Endothelial cell (in vitro differentiated cells): ENCODE data around the gene GALNT3. TPM values are rescaled to one million over a fixed set of nuclear protein-coding genes. Genes with fewer than 3 reads are reported as not detected.

Source experiments
- DNase-seq: peaks from one replicate; pipeline ENCODE4 v3.0.0; 2021; ENCODE audit warnings: low spot score
- H3K27ac Mint-ChIP-seq: one replicate; pipeline ENCODE4 v1.8.0; 2021; ENCODE audit warnings: mixed read lengths, inconsistent platforms; ENCODE audit not compliant: unreplicated experiment
- H3K27me3 Mint-ChIP-seq: one replicate; pipeline ENCODE4 v1.8.0; 2021; ENCODE audit warnings: mild to moderate bottlenecking, moderate library complexity, mixed read lengths, inconsistent platforms; ENCODE audit not compliant: unreplicated experiment
- H3K36me3 Mint-ChIP-seq: one replicate; pipeline ENCODE4 v1.8.0; 2021; ENCODE audit warnings: mild to moderate bottlenecking, low read depth, mixed read lengths, inconsistent platforms; ENCODE audit not compliant: unreplicated experiment
- H3K4me1 Mint-ChIP-seq: one replicate; pipeline ENCODE4 v1.8.0; 2021; ENCODE audit warnings: mild to moderate bottlenecking, mixed read lengths, inconsistent platforms; ENCODE audit not compliant: unreplicated experiment
- H3K4me3 Mint-ChIP-seq: one replicate; pipeline ENCODE4 v1.8.0; 2021; ENCODE audit warnings: mild to moderate bottlenecking, mixed read lengths, inconsistent platforms; ENCODE audit not compliant: unreplicated experiment
- H3K9me3 Mint-ChIP-seq: one replicate; pipeline ENCODE4 v1.8.0; 2021; ENCODE audit warnings: mixed read lengths, inconsistent platforms; ENCODE audit not compliant: unreplicated experiment
- total RNA-seq: library from RNA; stranded (reverse); fragmentation: NEBNext Ultra II Directional; extraction: Animal tissue kit (Norgen Biotek cat#: 25700); gene quantifications from one replicate; pipeline ENCODE4 v1.2.1, GENCODE V29; 2021; ENCODE audit not compliant: unreplicated experiment
- TF ChIP-seq, protein P1 (sequence below): fragments of 200-600 bp; sonication (generic); IDR thresholded peaks from one replicate; pipeline ENCODE4 v1.5.0; 2021; ENCODE audit warnings: antibody characterized with exemption; ENCODE audit not compliant: unreplicated experiment

GALNT3 gene
- total RNA-seq, 1 donor from 2014 or later, result 3.6 TPM

DNA sequence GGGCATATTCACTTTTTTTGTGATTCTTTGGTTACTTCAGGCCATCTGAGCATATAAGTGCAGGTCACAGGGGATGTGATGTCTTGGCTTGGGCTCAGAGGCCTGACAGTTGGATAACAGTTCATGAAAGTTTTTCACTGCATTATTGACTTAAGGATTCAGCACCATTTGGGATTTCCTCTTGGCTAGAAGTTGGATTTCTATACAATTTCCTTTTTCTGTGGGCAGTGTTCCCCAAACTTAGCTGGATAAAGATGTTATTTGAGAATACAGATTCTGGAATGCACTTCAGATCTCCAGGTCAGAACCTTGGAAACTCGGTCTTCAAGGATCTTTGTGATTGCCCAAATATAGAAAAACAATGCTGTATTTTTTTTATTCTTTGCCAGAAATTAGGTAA lies 78.0 kb downstream of the GALNT3 start:
- peaks cover 4% of the 10 kb centered on the region for H3K4me1 Mint-ChIP-seq
- no peaks in the 10 kb centered on the region for H3K9me3 Mint-ChIP-seq
- H3K27me3 Mint-ChIP-seq, result no peaks in the 10 kb centered on the region
- DNase-seq, result no peak
- H3K27ac Mint-ChIP-seq, result no peak overlapping the region
- H3K36me3 Mint-ChIP-seq, result no peaks in the 10 kb centered on the region
- TF ChIP-seq, protein P1, sequence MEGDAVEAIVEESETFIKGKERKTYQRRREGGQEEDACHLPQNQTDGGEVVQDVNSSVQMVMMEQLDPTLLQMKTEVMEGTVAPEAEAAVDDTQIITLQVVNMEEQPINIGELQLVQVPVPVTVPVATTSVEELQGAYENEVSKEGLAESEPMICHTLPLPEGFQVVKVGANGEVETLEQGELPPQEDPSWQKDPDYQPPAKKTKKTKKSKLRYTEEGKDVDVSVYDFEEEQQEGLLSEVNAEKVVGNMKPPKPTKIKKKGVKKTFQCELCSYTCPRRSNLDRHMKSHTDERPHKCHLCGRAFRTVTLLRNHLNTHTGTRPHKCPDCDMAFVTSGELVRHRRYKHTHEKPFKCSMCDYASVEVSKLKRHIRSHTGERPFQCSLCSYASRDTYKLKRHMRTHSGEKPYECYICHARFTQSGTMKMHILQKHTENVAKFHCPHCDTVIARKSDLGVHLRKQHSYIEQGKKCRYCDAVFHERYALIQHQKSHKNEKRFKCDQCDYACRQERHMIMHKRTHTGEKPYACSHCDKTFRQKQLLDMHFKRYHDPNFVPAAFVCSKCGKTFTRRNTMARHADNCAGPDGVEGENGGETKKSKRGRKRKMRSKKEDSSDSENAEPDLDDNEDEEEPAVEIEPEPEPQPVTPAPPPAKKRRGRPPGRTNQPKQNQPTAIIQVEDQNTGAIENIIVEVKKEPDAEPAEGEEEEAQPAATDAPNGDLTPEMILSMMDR, result no peak
- no peak overlapping the region for H3K4me3 Mint-ChIP-seq

DNA sequence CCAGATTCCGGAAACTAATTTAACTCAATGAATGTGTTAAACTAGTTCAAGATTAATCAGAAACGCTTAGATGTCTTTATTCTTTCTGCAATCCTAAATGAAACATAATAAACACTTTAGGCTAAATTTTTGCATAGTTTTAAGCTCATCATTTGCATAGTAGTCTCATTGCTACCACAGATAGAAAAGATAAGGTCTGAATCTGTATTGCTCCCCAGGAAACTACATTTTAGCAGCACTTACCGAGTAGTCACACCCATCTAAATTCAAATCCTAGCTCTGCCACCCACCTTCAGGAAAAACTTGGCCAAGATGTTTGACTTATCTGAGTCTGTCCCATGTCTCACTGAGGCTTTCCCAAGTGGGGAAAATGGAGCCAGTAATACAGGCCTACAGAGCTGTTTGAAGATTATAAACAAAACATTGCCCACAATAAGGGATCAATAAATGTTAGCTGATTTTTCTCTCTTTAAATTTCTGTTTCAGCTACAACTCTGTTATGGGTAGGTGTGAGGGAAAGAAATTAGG lies 87.0 kb downstream of the GALNT3 start:
- Mint-ChIP-seq H3K4me3 (no peak overlapping the region), H3K4me1 (no peaks in the 10 kb centered on the region), H3K36me3 (no peaks in the 10 kb centered on the region), H3K9me3 (no peaks in the 10 kb centered on the region), H3K27ac (no peak overlapping the region), H3K27me3 (peaks cover 2% of the 10 kb centered on the region)
- TF ChIP-seq, protein P1, result no peak
- no peak for DNase-seq

DNA sequence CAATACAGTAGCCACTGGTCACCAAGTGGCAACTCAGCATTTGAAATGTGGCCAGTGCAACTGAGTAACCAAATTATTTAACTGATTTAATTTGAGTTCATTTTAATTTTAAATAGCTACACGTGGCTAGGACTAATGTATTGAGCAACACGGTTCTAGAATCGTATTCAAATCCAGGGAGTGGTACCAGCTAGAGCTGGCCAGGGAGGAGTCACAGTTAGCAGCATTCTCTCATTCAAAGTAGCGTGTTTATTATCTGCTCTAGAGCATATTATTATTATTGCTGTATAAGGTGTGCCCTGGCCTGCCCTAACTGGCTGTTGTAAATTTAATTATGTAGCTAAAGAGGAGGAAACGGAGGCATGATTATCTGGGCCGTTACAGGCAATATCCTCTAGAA lies 92.9 kb downstream of the GALNT3 start:
- TF ChIP-seq, protein P1, result no peak
- H3K27ac Mint-ChIP-seq, result no peak overlapping the region
- peaks cover 7% of the 10 kb centered on the region for H3K4me1 Mint-ChIP-seq

DNA sequence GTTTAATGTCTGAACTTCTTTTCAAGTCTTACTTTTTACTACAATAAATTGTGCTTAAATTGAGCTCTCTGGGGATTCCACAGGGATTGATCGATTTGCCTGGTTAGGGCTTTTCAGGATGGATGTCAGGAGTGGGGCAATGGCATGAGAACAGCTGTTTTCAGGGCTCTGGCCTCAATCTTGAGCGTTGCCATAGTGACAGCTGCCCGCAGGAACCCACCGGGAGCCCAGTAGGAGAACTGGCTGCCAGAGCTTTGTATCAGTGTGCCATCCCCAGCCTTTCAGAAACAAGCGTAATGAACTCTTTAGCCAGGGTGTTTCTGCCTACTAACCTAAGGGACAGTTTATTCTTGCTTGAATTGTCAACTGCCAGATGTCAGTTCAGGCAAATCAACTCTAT lies 93.5 kb downstream of the GALNT3 start:
- Mint-ChIP-seq H3K36me3 (no peaks in the 10 kb centered on the region), H3K9me3 (no peaks in the 10 kb centered on the region), H3K27me3 (no peaks in the 10 kb centered on the region), H3K4me3 (no peak overlapping the region), H3K4me1 (peaks cover 7% of the 10 kb centered on the region), H3K27ac (no peak overlapping the region)
- TF ChIP-seq, protein P1, result no peak
- DNase-seq, result no peak

More for the DNA sequence above, 92.9 kb downstream of the GALNT3 start:
- Mint-ChIP-seq H3K27me3 (no peaks in the 10 kb centered on the region), H3K9me3 (no peaks in the 10 kb centered on the region), H3K36me3 (no peaks in the 10 kb centered on the region), H3K4me3 (no peak overlapping the region)
- no peak for DNase-seq

DNA sequence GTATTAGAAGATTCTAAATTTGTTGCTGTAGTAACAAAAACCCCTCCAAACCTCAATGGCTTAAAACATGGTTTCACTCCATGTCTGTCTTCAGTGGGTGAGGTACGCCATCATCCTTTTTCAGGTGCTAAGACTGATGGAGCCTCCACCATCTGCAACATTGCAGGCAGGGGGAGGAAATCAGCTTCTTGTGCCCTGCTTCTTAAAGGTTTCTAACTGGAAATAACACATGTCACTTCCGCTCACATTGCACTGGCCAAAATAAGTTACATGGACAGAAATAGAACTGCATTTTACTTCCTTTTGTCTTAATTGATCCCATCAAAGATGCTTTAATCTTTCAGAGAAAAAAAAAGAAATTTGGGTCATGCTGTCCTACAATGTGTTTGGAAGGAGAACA lies 94.1 kb downstream of the GALNT3 start:
- no peaks in the 10 kb centered on the region for H3K36me3 Mint-ChIP-seq
- no peak overlapping the region for H3K4me3 Mint-ChIP-seq

More for the DNA sequence above, 94.1 kb downstream of the GALNT3 start:
- H3K27ac Mint-ChIP-seq, result no peak overlapping the region
- DNase-seq, result no peak
- H3K27me3 Mint-ChIP-seq, result no peaks in the 10 kb centered on the region
- TF ChIP-seq, protein P1, result no peak
- no peaks in the 10 kb centered on the region for H3K9me3 Mint-ChIP-seq
- H3K4me1 Mint-ChIP-seq, result peaks cover 7% of the 10 kb centered on the region
